HG03469 (cell line): Measurements from ENCODE around the gene LAMC2.

Experiments used
- ATAC-seq: cut with Tn5 transposase; IDR thresholded peaks from one replicate; pipeline ENCODE4 v1.9.1; 2021; ENCODE audit warnings: mild to moderate bottlenecking, moderate library complexity, moderate number of reproducible peaks; ENCODE audit not compliant: unreplicated experiment

LAMC2 gene

DNA sequence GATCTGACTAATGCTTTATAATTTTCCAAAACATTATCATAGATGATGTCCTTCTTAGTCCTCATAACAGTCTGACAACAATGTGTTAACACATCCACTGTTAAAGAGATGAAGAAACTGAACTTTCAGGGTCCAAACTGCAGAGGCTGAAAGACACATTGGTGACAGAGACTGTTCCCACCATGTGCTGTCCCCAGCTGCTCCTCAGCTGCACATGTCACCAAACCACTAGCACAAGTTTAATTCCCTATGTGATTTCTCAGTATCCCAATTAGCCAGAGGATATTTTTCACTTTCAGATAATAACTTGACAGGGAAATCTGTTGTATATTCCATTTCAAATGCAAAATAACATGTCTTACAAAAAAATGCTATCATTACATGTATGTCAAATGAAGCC lies 24.6 kb downstream of the LAMC2 start:
- no peak for ATAC-seq

DNA sequence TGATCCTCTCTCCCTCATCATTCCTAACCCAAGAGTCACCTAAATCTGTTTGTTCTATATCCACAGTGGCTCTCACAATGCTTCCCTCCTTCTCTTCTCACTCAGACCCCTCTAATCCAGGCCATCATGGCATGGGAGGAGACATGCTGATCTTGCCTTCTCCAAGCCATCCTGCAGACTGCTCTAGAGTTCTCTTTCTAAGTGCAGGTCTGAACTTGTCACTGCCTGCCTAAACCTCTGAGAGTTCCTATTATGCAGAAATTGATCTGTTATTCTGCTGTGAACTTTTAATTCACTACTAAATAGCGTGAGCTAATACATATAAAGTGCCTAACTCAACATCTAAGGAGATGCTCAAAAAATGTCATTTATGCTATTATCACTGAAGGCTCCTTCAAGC lies 26.8 kb downstream of the LAMC2 start:
- ATAC-seq = no peak

DNA sequence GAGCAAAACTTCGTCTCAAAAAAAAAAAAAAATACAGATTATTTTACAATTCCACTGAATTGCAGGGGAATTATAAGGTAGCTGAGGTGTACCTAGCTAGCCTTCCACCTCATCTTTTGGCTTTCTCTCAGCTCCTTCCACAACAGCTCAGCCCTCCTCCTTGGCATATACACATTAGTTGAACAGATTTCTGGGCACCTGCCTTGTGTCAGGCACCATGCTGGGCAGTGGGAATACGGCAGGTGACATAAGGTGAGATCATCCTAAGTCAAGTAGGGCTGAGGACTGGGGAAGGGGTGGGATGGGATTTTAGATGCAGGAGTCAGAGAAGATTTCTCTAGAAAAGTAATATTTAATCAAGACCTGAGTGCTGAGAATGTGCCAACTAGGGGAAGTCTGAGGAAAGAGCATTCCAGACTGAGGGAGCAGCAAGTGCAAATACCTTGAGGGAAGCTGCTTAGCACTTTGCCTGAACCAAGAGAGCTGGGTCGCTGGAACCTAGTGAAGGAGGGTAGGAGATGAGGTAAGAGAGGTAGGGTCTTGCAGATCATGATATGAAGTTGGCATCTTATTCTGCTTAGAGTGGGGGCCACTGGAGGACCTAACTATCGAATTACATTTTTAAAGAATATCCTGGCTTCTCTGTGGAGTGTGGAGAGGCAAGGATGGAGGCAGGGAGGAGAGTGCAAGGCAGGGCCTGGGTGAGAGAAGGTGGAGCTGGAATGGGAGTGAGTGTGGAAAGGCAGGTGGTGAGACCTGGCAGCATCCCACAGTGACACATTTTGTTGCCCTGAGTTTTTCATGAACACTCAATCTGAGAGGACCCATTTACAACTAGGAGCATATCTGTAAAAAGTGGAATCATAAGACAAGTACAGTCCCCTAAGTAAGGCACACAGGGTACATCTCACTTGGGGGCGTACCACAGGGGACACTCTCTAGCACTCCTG lies 28.2 kb downstream of the LAMC2 start:
- no peak for ATAC-seq

DNA sequence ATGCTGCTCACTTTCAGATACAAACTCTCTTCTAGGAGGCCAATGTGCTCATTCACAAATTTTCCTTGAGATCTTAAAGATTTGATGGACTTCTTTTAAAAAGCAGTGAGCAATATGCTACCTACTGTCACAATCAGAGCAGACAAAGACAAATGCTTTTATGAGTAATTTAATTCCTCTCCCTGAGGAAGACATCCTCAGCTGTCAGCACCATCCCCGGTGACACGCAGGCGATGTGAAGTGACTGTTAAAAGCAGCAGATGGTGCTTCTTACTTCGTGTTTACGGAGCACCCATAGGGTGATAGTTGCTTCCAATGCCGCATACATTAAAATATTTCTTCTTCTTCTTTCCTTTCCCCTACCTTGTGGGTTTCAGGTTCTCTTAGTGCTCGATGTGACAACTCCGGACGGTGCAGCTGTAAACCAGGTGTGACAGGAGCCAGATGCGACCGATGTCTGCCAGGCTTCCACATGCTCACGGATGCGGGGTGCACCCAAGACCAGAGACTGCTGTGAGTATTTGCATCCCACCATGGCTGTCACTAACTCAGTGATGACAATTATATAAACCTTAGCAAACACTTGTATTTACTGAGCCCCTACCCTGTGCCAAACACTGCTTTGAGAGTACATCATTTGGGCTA lies 29.1 kb downstream of the LAMC2 start:
- ATAC-seq = no peak

- ATAC-seq = no peak
Observed at GRCh38 chr1:183215936-183216335, 29.9 kb downstream of the LAMC2 start.

GRCh38 chr1:183218027-183218618 lies 32.1 kb downstream of the LAMC2 start:
- ATAC-seq = no peak

- ATAC-seq = no peak
Observed at GRCh38 chr1:183218971-183219615, 33.0 kb downstream of the LAMC2 start.

GRCh38 chr1:183219616-183220009 lies 33.5 kb downstream of the LAMC2 start:
- no peak for ATAC-seq

DNA sequence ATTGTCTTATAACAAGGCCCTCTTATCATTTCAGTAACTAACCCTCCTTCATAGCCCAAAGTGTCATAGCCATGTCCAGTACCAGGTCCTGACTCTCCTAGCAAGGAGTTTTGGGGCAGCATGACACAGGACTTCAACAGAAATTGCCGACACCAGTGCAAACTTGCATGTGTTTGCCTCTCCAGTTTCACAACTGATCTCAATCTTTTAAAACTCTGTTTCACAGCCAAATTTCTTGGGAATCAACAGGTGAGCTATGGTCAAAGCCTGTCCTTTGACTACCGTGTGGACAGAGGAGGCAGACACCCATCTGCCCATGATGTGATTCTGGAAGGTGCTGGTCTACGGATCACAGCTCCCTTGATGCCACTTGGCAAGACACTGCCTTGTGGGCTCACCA lies 36.8 kb downstream of the LAMC2 start:
- no peak for ATAC-seq

DNA sequence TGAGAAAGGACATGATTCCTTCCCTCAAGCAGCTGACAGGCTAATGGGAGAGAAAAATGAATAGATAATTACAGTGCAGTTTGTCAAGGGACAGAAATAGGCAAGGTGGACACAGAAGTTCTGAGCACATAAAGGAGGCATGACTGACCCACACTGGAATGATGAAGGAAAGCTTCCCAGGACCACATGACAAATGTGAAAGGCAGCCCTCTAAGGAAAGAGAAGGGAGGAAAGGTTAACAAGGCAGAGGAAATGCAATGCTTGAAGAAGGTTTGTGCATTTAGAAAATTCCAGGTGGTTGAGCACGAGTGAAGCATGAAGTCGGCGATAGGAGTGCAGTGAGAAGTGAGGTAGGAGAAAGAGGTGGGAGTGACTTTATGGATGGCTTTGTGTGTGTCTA lies 37.4 kb downstream of the LAMC2 start:
- ATAC-seq = no peak

DNA sequence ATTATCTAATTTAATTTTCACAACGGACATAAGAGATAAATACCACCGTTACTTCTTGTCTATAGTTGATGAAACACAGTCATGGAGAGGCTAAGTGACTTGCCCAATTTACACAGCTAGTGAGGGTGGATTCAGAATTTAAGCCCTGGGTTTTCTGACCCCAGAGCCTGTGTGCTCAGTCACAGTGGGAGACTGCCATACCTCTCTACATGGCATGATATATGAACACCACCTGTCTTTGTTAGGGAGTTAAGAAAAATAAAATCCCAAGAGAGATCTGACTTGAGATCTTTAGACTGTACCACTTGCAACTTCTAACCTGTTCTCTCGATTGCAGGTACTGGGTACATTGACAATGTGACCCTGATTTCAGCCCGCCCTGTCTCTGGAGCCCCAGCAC lies 40.3 kb downstream of the LAMC2 start:
- no peak for ATAC-seq

GRCh38 chr1:183226963-183227362 lies 40.9 kb downstream of the LAMC2 start:
- no peak for ATAC-seq

DNA sequence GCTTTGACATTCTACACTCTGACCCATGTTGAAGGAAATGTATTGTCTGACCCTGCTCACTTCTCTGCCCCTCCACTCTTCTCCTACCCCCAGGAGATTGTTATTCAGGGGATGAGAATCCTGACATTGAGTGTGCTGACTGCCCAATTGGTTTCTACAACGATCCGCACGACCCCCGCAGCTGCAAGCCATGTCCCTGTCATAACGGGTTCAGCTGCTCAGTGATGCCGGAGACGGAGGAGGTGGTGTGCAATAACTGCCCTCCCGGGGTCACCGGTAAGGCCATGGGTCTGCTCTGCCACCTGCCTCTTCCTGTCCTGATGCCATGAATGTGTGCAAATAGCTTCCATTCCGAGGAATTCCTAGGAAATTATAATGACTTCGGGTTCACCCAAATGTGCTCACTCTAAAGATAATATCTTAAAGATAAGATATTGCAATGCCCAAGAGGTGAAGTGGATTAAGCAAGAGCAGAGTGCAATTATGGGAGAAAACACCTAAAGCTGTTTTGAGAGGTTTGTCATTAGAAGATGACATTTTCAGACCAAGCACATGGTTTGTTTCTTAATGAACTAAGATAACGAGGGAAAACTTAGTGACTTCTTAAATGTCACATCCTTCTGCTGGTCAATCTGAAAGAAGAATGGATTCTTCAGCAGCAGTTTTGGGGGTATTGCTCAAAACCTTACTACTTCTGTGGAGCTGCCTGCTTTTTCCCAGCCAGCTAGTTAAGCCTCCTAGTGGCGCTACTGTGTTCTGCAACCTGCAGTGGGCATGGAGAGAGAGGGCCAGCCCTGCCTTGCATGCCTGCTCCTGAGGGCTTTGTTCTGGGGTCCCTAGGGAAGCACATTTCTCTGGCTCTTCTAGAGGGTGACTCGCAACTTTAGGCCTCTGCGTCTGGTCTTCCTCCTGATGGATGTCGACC lies 41.6 kb downstream of the LAMC2 start:
- peak; percentile 52 for ATAC-seq

DNA sequence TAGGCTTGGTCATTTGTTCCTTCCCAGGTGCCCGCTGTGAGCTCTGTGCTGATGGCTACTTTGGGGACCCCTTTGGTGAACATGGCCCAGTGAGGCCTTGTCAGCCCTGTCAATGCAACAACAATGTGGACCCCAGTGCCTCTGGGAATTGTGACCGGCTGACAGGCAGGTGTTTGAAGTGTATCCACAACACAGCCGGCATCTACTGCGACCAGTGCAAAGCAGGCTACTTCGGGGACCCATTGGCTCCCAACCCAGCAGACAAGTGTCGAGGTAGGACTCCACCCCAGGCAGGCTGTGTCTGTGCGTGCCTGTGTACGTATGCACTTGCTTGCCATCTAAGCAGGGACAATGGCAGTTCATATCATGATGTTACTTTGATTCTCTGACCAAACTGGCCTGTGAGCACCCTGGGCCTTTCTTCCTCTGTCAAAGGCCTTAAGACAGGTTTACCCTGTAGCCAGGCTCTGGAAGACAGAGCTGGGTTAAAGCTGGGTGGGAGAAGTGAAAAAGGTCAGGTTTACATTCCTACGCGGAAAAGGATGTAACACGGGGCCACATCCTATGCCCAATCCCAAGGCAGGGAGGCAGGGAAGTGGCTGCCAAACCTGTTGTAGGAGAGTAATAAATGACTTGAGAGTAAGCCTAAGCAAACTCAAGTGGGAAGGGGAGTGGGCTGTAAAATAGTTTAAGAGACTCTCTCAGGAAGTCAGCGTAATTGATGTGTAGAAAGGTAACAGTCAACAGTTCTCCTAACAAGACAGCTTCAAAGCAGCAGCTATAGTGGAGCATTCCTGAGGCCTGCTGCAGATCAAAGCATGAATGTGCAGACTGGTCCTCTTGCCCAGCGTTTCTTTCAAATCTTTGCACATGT lies 42.5 kb downstream of the LAMC2 start:
- ATAC-seq = no peak

DNA sequence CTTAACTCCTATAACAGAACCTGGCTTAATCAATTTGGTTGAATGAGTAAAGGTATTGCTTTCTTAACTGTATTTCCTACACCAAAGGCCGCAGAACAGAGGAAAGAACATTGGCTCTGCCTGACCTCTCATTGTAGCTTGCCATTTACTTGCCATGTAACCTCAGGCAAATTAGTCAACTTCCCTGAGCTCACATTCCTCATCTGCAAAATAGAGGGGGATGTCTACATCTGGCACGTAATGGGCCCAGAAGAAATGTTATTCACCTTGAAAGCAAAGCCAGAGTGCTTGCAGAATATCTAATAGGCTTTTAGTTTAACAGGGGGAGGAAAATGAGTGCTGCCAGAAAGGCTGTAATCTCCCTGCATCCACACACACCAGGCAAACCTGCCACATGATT lies 44.3 kb downstream of the LAMC2 start:
- no peak for ATAC-seq

DNA sequence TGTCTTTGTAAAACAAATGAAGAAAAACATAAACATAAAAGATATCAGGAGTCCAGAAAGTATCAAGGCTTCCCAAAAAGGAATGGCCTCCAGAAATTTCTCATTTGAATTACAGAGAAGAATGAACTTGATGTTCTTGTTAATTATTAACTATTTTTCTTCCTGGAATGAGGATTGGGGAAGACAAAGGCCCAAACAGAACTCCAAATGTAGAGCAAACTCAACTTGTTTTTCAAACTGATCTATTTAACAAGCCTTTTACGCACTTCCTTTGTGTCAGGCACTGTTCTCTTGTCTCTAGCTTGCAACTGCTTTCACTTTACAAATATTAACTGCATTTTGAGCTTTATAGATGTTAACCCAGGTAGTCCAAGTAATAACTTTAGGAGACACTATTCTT lies 45.5 kb downstream of the LAMC2 start:
- no peak for ATAC-seq

GRCh38 chr1:183233113-183233512 lies 47.0 kb downstream of the LAMC2 start:
- ATAC-seq = no peak

- no peak for ATAC-seq
Observed at GRCh38 chr1:183234660-183235476, 48.8 kb downstream of the LAMC2 start.

DNA sequence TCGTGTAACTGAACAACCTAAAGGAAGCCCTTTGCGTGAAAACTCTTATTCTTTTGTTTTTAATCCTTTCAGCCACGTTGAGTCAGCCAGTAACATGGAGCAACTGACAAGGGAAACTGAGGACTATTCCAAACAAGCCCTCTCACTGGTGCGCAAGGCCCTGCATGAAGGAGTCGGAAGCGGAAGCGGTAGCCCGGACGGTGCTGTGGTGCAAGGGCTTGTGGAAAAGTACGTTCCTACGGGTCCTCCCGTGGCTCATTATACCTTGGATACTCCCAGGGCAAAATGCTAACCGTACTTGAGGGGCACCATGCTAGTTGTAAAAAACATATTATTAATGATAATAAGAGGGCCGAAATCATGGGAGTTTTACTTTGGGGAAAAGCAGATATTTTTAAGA lies 49.4 kb downstream of the LAMC2 start:
- no peak for ATAC-seq
